CD4-positive, CD25-positive, alpha-beta regulatory T cell (primary cell): ENCODE measurements around the gene OVCA2. TPM values are rescaled to one million over a fixed set of nuclear protein-coding genes. Genes with fewer than 3 reads are reported as not detected.
A peak's percentile ranks its signal among the peaks of the same experiment; 100 is the strongest.

Source experiments
- ATAC-seq, 2 donors: fragments of 150-1000 bp; cut with Tn5 transposase; one replicate each; pipeline ENCODE4 v1.10.0; 2021; ENCODE audit warnings: low read depth in 2 of 2, moderate number of reproducible peaks in 2 of 2, moderate library complexity in 1 of 2
- DNase-seq, 3 donors: peaks; one replicate each; pipeline versions ENCODE4 v3.0.0 to v3.0.0-alpha.2; 2012 to 2022; ENCODE audit warnings: mixed read lengths in 1 of 3
- H3K27ac ChIP-seq: one replicate; pipeline ENCODE4 v1.7.0; 2013; ENCODE audit warnings: mild to moderate bottlenecking, low read length; ENCODE audit not compliant: insufficient read depth, poor library complexity, severe bottlenecking
- H3K27me3 ChIP-seq: one replicate; pipeline ENCODE4 v1.7.0; 2013; ENCODE audit warnings: low read length; ENCODE audit not compliant: control insufficient read depth, insufficient read depth
- H3K36me3 ChIP-seq: one replicate; pipeline ENCODE4 v1.7.0; 2013; ENCODE audit warnings: mild to moderate bottlenecking, low read length, moderate library complexity; ENCODE audit not compliant: control insufficient read depth, insufficient read depth
- H3K4me1 ChIP-seq: 2 replicates; pipeline ENCODE4 v1.7.0; 2013; ENCODE audit warnings: mild to moderate bottlenecking, low read length; ENCODE audit not compliant: insufficient read depth, control insufficient read depth, poor library complexity, severe bottlenecking
- H3K4me3 ChIP-seq: one replicate; pipeline ENCODE4 v1.7.0; 2013; ENCODE audit warnings: low read depth, mild to moderate bottlenecking, low read length, moderate library complexity
- H3K9me3 ChIP-seq, 2 experiments: 1 replicate in 1 of 2; 2 replicates in 1 of 2; pipeline ENCODE4 v1.7.0; 2013; ENCODE audit warnings: low read length in 2 of 2, mild to moderate bottlenecking in 1 of 2, moderate library complexity in 1 of 2; ENCODE audit not compliant: control insufficient read depth in 2 of 2
- H3K27ac Mint-ChIP-seq, 3 donors: one replicate each; pipeline ENCODE4 v1.8.0; 2020 to 2022; ENCODE audit warnings: mild to moderate bottlenecking in 3 of 3, mixed read lengths in 3 of 3, moderate library complexity in 2 of 3
- H3K27me3 Mint-ChIP-seq: one replicate; pipeline ENCODE4 v1.8.0; 2022; ENCODE audit warnings: mild to moderate bottlenecking, mixed read lengths
- H3K36me3 Mint-ChIP-seq: one replicate; pipeline ENCODE4 v1.8.0; 2020; ENCODE audit warnings: mixed read lengths
- H3K4me1 Mint-ChIP-seq, 4 donors: one replicate each; pipeline ENCODE4 v1.8.0; 2020 to 2022; ENCODE audit warnings: mixed read lengths in 4 of 4, mild to moderate bottlenecking in 1 of 4
- H3K4me3 Mint-ChIP-seq, 4 donors: one replicate each; pipeline ENCODE4 v1.8.0; 2020 to 2022; ENCODE audit warnings: mild to moderate bottlenecking in 4 of 4, mixed read lengths in 4 of 4, moderate library complexity in 3 of 4
- H3K9me3 Mint-ChIP-seq, 7 donors: one replicate each; pipeline ENCODE4 v1.8.0; 2020 to 2022; ENCODE audit warnings: mixed read lengths in 7 of 7, mild to moderate bottlenecking in 3 of 7, moderate library complexity in 2 of 7
- polyA plus RNA-seq, 4 donors: library from polyadenylated mRNA; unstranded; fragments of 300-500 nt; fragmentation: Illumina TruSeq; gene quantifications; one replicate each; pipeline ENCODE4 v1.2.3, GENCODE V29; 2021
- total RNA-seq: library from RNA; stranded (reverse); gene quantifications from one replicate; pipeline ENCODE4 v1.2.3, GENCODE V29; 2022

OVCA2 gene
- total and polyA plus RNA-seq, 5 donors from 2014 or later: 30.8 to 106 (median 76.0) TPM

- Mint-ChIP-seq H3K4me1 (peaks cover 0 to 11% (median 3%) of the 10 kb centered on the region in 4 donors), H3K36me3 (peaks cover 38% of the 10 kb centered on the region), H3K4me3 (peak overlapping the region; percentile 59 to 92 (median 68)), H3K9me3 (peaks cover 0 to 1% (median 0%) of the 10 kb centered on the region in 7 donors), H3K27ac (peak overlapping the region in 1 of 3 donors; percentile 41), H3K27me3 (peaks cover 25% of the 10 kb centered on the region)
- peaks cover 39% of the 10 kb centered on the region for H3K4me1 ChIP-seq
- no peak overlapping the region for H3K4me3 ChIP-seq
- no peaks in the 10 kb centered on the region for H3K27me3 ChIP-seq
- H3K27ac ChIP-seq: no peak overlapping the region
- ATAC-seq (no peak), DNase-seq (no peak)
- H3K9me3 ChIP-seq: no peaks in the 10 kb centered on the region
- peaks cover 22% of the 10 kb centered on the region for H3K36me3 ChIP-seq
Observed at GRCh38 chr17:2059547-2060384, 17.9 kb downstream of the OVCA2 start.

- peaks cover 43% of the 10 kb centered on the region for H3K36me3 Mint-ChIP-seq
- DNase-seq (no peak), ATAC-seq (no peak)
- Histone ChIP-seq H3K27me3 (no peaks in the 10 kb centered on the region), H3K27ac (no peak overlapping the region), H3K4me3 (no peak overlapping the region), H3K4me1 (peaks cover 33% of the 10 kb centered on the region), H3K9me3 (no peaks in the 10 kb centered on the region), H3K36me3 (peaks cover 26% of the 10 kb centered on the region)
- H3K9me3 Mint-ChIP-seq: peaks cover 0 to 1% (median 0%) of the 10 kb centered on the region in 7 donors
- peak overlapping the region in 1 of 4 donors; percentile 77 for H3K4me3 Mint-ChIP-seq
- H3K27ac Mint-ChIP-seq: no peak overlapping the region
- peaks cover 0 to 13% (median 3%) of the 10 kb centered on the region in 4 donors for H3K4me1 Mint-ChIP-seq
- H3K27me3 Mint-ChIP-seq: peaks cover 25% of the 10 kb centered on the region
Observed at GRCh38 chr17:2060385-2060658, 18.5 kb downstream of the OVCA2 start.

- Histone ChIP-seq H3K9me3 (no peaks in the 10 kb centered on the region), H3K27me3 (no peaks in the 10 kb centered on the region), H3K4me3 (no peak overlapping the region), H3K4me1 (peaks cover 29% of the 10 kb centered on the region), H3K27ac (no peak overlapping the region), H3K36me3 (peaks cover 30% of the 10 kb centered on the region)
- peak overlapping the region in 1 of 4 donors; percentile 77 for H3K4me3 Mint-ChIP-seq
- no peak for DNase-seq
- H3K27me3 Mint-ChIP-seq: peaks cover 25% of the 10 kb centered on the region
- ATAC-seq: no peak
- peaks cover 48% of the 10 kb centered on the region for H3K36me3 Mint-ChIP-seq
- peaks cover 0 to 13% (median 3%) of the 10 kb centered on the region in 4 donors for H3K4me1 Mint-ChIP-seq
- no peak overlapping the region for H3K27ac Mint-ChIP-seq
- peaks cover 0 to 1% (median 0%) of the 10 kb centered on the region in 7 donors for H3K9me3 Mint-ChIP-seq
Observed at GRCh38 chr17:2060681-2061440, 19.0 kb downstream of the OVCA2 start.

- Mint-ChIP-seq H3K4me3 (peak overlapping the region in 1 of 4 donors; percentile 52), H3K4me1 (peaks cover 0 to 13% (median 3%) of the 10 kb centered on the region in 4 donors), H3K27ac (no peak overlapping the region), H3K36me3 (peaks cover 53% of the 10 kb centered on the region), H3K9me3 (peaks cover 0 to 1% (median 0%) of the 10 kb centered on the region in 7 donors), H3K27me3 (peaks cover 25% of the 10 kb centered on the region)
- no peaks in the 10 kb centered on the region for H3K9me3 ChIP-seq
- no peak for DNase-seq
- H3K27ac ChIP-seq: no peak overlapping the region
- no peak overlapping the region for H3K4me3 ChIP-seq
- H3K36me3 ChIP-seq: peaks cover 36% of the 10 kb centered on the region
- H3K27me3 ChIP-seq: no peaks in the 10 kb centered on the region
- ATAC-seq: no peak
- peaks cover 23% of the 10 kb centered on the region for H3K4me1 ChIP-seq
Observed at GRCh38 chr17:2061441-2061958, 19.7 kb downstream of the OVCA2 start.

- Mint-ChIP-seq H3K27ac (no peak overlapping the region), H3K27me3 (peaks cover 25% of the 10 kb centered on the region), H3K4me3 (no peak overlapping the region), H3K4me1 (peaks cover 0 to 11% (median 3%) of the 10 kb centered on the region in 4 donors), H3K9me3 (peaks cover 0 to 1% (median 0%) of the 10 kb centered on the region in 7 donors), H3K36me3 (peaks cover 60% of the 10 kb centered on the region)
- H3K9me3 ChIP-seq: no peaks in the 10 kb centered on the region
- H3K4me1 ChIP-seq: peaks cover 12% of the 10 kb centered on the region
- H3K27ac ChIP-seq: no peak overlapping the region
- H3K27me3 ChIP-seq: no peaks in the 10 kb centered on the region
- no peak overlapping the region for H3K4me3 ChIP-seq
- ATAC-seq (no peak), DNase-seq (no peak)
- H3K36me3 ChIP-seq: peaks cover 48% of the 10 kb centered on the region
Observed at GRCh38 chr17:2062571-2063183, 20.9 kb downstream of the OVCA2 start.

GRCh38 chr17:2063261-2064146 lies 21.7 kb downstream of the OVCA2 start:
- no peak overlapping the region for H3K27ac ChIP-seq
- H3K9me3 Mint-ChIP-seq: peaks cover 0 to 1% (median 0%) of the 10 kb centered on the region in 7 donors
- peaks cover 6% of the 10 kb centered on the region for H3K4me1 ChIP-seq
- no peak overlapping the region for H3K4me3 ChIP-seq
- DNase-seq (no peak), ATAC-seq (no peak)
- H3K4me1 Mint-ChIP-seq: peaks cover 0 to 12% (median 3%) of the 10 kb centered on the region in 4 donors
- H3K4me3 Mint-ChIP-seq: no peak overlapping the region
- H3K36me3 Mint-ChIP-seq: peaks cover 68% of the 10 kb centered on the region
- H3K27me3 Mint-ChIP-seq: peaks cover 25% of the 10 kb centered on the region
- peaks cover 56% of the 10 kb centered on the region for H3K36me3 ChIP-seq
- H3K9me3 ChIP-seq: no peaks in the 10 kb centered on the region
- H3K27ac Mint-ChIP-seq: no peak overlapping the region
- H3K27me3 ChIP-seq: no peaks in the 10 kb centered on the region

- peaks cover 0 to 14% (median 3%) of the 10 kb centered on the region in 4 donors for H3K4me1 Mint-ChIP-seq
- peaks cover 61% of the 10 kb centered on the region for H3K36me3 ChIP-seq
- peaks cover 73% of the 10 kb centered on the region for H3K36me3 Mint-ChIP-seq
- no peak for DNase-seq
- H3K27me3 ChIP-seq: no peaks in the 10 kb centered on the region
- H3K4me1 ChIP-seq: no peaks in the 10 kb centered on the region
- H3K4me3 ChIP-seq: no peak overlapping the region
- no peak overlapping the region for H3K4me3 Mint-ChIP-seq
- no peaks in the 10 kb centered on the region for H3K9me3 ChIP-seq
- H3K9me3 Mint-ChIP-seq: peaks cover 0 to 1% (median 0%) of the 10 kb centered on the region in 7 donors
- ATAC-seq: no peak
- H3K27ac ChIP-seq: no peak overlapping the region
- H3K27me3 Mint-ChIP-seq: peaks cover 24% of the 10 kb centered on the region
- no peak overlapping the region for H3K27ac Mint-ChIP-seq
Observed at GRCh38 chr17:2064147-2064489, 22.3 kb downstream of the OVCA2 start.
